BJ (cell line): ENCODE measurements around the gene TANGO2. TPM values are rescaled to one million over a fixed set of nuclear protein-coding genes. Genes with fewer than 3 reads are reported as not detected.
A peak's percentile ranks its signal among the peaks of the same experiment; 100 is the strongest.

Experiments used
- CTCF ChIA-PET: fragments of 350-600 bp; formaldehyde crosslinking; extraction: SDS; loops from one replicate; lab custom pipeline; 2021; ENCODE audit warnings: antibody characterized with exemption, inconsistent platforms; lab: Yijun Ruan, JAX
- POLR2A ChIA-PET: fragments of 300-600 bp; sonication (Branson Sonifier 250); formaldehyde crosslinking; extraction: SDS; loops from one replicate; lab custom pipeline; 2021; ENCODE audit warnings: antibody characterized with exemption; lab: Charles Lee
- DNase-seq: peaks from one replicate; pipeline ENCODE4 v3.0.0-alpha.2; 2011; ENCODE audit warnings: low read depth
- H3K27me3 ChIP-seq: 2 replicates; pipeline ENCODE4 v1.6.0; 2011; ENCODE audit warnings: low read length; ENCODE audit not compliant: control insufficient read depth, insufficient read depth
- H3K36me3 ChIP-seq: 2 replicates; pipeline ENCODE4 v1.5.1; 2011; ENCODE audit warnings: low read length; ENCODE audit not compliant: control insufficient read depth, insufficient read depth
- H3K4me3 ChIP-seq: 2 replicates; pipeline ENCODE4 v1.5.1; 2011; ENCODE audit warnings: low read depth, mild to moderate bottlenecking, control low read depth, low read length
- CTCF ChIP-seq: IDR thresholded peaks from 2 replicates; pipeline ENCODE4 v1.5.1; 2011; ENCODE audit warnings: low read depth, mild to moderate bottlenecking, control low read depth, inconsistent platforms, low read length, moderate library complexity; ENCODE audit not compliant: insufficient read depth
- polyA plus RNA-seq: library from polyadenylated mRNA; depleted of rRNA; stranded (reverse); fragments of >200 nt; gene quantifications from 2 replicates; pipeline ENCODE4 v1.2.3, GENCODE V29; 2011

The TANGO2 gene
- polyA plus RNA-seq, 1 experiment = 51.7 TPM

- ChIA-PET POLR2A (no interaction called here), CTCF (interaction anchor here (0.7 to 6.3 kb wide), 20 partner anchors 9 to 334 kb away, joined by 3 to 97 read pairs (median 5); no protein-coding TSS in a partner anchor)
- no peak for DNase-seq
- Histone ChIP-seq H3K4me3 (no peak overlapping the region), H3K36me3 (no peaks in the 10 kb centered on the region), H3K27me3 (peaks cover 5% of the 10 kb centered on the region)
- TF ChIP-seq CTCF = peak; percentile 81
Observed at GRCh38 chr22:20013382-20013871, 7.5 kb upstream of the TANGO2 start.

GRCh38 chr22:20014526-20015186, 6.3 kb upstream of the TANGO2 start:
- H3K27me3 ChIP-seq = peaks cover 6% of the 10 kb centered on the region
- H3K36me3 ChIP-seq = no peaks in the 10 kb centered on the region
- ChIA-PET CTCF (interaction anchor here (1.2 to 6.3 kb wide), 8 partner anchors 19 to 284 kb away, joined by 3 to 97 read pairs (median 11); no protein-coding TSS in a partner anchor), POLR2A (no interaction called here)
- no peak for TF ChIP-seq CTCF
- DNase-seq = no peak
- no peak overlapping the region for H3K4me3 ChIP-seq

- ChIA-PET POLR2A (no interaction called here), CTCF (interaction anchor here (1.2 to 6.3 kb wide), 5 partner anchors 25 to 285 kb away, joined by 3 to 97 read pairs (median 12); no protein-coding TSS in a partner anchor)
- H3K36me3 ChIP-seq = no peaks in the 10 kb centered on the region
- no peak for TF ChIP-seq CTCF
- H3K4me3 ChIP-seq = no peak overlapping the region
- no peak for DNase-seq
- H3K27me3 ChIP-seq = peaks cover 6% of the 10 kb centered on the region
Observed at GRCh38 chr22:20015187-20015625, 5.7 kb upstream of the TANGO2 start.

GRCh38 chr22:20015971-20016733, 4.8 kb upstream of the TANGO2 start:
- no peak for TF ChIP-seq CTCF
- peaks cover 6% of the 10 kb centered on the region for H3K27me3 ChIP-seq
- no peak for DNase-seq
- no peaks in the 10 kb centered on the region for H3K36me3 ChIP-seq
- peak overlapping the region; percentile 54 for H3K4me3 ChIP-seq
- ChIA-PET POLR2A (no interaction called here), CTCF (interaction anchor here (1.8 to 6.3 kb wide), 4 partner anchors 26 to 286 kb away, joined by 5 to 97 read pairs (median 20); no protein-coding TSS in a partner anchor)
